ENCODE results near the gene RPTOR.

The RPTOR gene

GRCh38 chr17:80720610-80721577 is 176.3 kb downstream of the RPTOR start:
- Histone ChIP-seq H2AK5ac (ENCODE audit: low read depth, low read length) (no peak overlapping the region), H3K27ac (replicated peaks; ENCODE audit: low read length) (no peak overlapping the region), H3K4me2 (ENCODE audit: insufficient read depth, low read length, poor library complexity, severe bottlenecking) (no peak overlapping the region), H3K79me1 (ENCODE audit: low read depth, low read length) (peaks cover 4% of the 10 kb centered on the region), H3K18ac (ENCODE audit: low read length) (peak overlapping the region; percentile 69), H2BK120ac (ENCODE audit: low read depth, low read length) (no peak overlapping the region), H3K23ac (ENCODE audit: low read depth, low read length, poor library complexity) (peak overlapping the region; percentile 16), H3K36me3 (replicated peaks in 1 of 2; ENCODE audit: control insufficient read depth in 2 of 2, insufficient read depth in 2 of 2, low read length in 2 of 2) (no peaks in the 10 kb centered on the region), H2BK12ac (ENCODE audit: low read length) (no peak overlapping the region), H2BK5ac (ENCODE audit: low read length) (no peak overlapping the region), H4K91ac (ENCODE audit: low read depth, low read length, poor library complexity) (no peak overlapping the region), H3K4me1 (ENCODE audit: control insufficient read depth in 2 of 2, insufficient read depth in 1 of 2, low read depth in 1 of 2, low read length in 2 of 2) (peaks cover 4 to 16% of the 10 kb centered on the region in 2 donors), H4K8ac (ENCODE audit: low read depth, low read length) (no peak overlapping the region), H3K4ac (ENCODE audit: low read length) (no peak overlapping the region), H3K14ac (ENCODE audit: low read length) (no peak overlapping the region), H3K9me3 (replicated peaks in 1 of 2; ENCODE audit: control insufficient read depth in 2 of 2, insufficient read depth in 1 of 2, low read depth in 1 of 2, low read length in 2 of 2) (peaks cover 0 to 19% of the 10 kb centered on the region in 2 donors), H2AFZ (ENCODE audit: low read length) (no peak overlapping the region), H3K4me3 (ENCODE audit: low read length in 2 of 2) (no peak overlapping the region), H3K9ac (ENCODE audit: low read depth, low read length, poor library complexity) (no peak overlapping the region), H2BK15ac (ENCODE audit: low read length) (peak overlapping the region; percentile 50), H3K27me3 (ENCODE audit: control insufficient read depth in 3 of 3, insufficient read depth in 3 of 3, low read depth in 1 of 3, low read length in 3 of 3) (no peaks in the 10 kb centered on the region)
- no peak for DNase-seq (ENCODE audit: low spot score)
- WGBS, 2 donors (ENCODE audit: extremely low coverage in 2 of 2, insufficient read length in 2 of 2, insufficient replicate concordance in 1 of 2): no CpG with 5 or more reads among the region's 35 CpGs

GRCh38 chr17:80722661-80723060 is 178.0 kb downstream of the RPTOR start:
- Histone ChIP-seq H3K18ac (ENCODE audit: low read length) (no peak overlapping the region), H2BK15ac (ENCODE audit: low read length) (no peak overlapping the region), H2BK12ac (ENCODE audit: low read length) (no peak overlapping the region), H3K4ac (ENCODE audit: low read length) (no peak overlapping the region), H3K14ac (ENCODE audit: low read length) (no peak overlapping the region), H2AK5ac (ENCODE audit: low read depth, low read length) (no peak overlapping the region), H3K27me3 (ENCODE audit: control insufficient read depth in 3 of 3, insufficient read depth in 3 of 3, low read depth in 1 of 3, low read length in 3 of 3) (no peaks in the 10 kb centered on the region), H3K23ac (ENCODE audit: low read depth, low read length, poor library complexity) (peak overlapping the region; percentile 15), H3K9ac (ENCODE audit: low read depth, low read length, poor library complexity) (no peak overlapping the region), H3K4me3 (ENCODE audit: low read length in 2 of 2) (no peak overlapping the region), H2BK120ac (ENCODE audit: low read depth, low read length) (no peak overlapping the region), H3K79me1 (ENCODE audit: low read depth, low read length) (peaks cover 4% of the 10 kb centered on the region), H3K36me3 (replicated peaks in 1 of 2; ENCODE audit: control insufficient read depth in 2 of 2, insufficient read depth in 2 of 2, low read length in 2 of 2) (peaks cover 3 to 5% of the 10 kb centered on the region in 2 donors), H3K4me2 (ENCODE audit: insufficient read depth, low read length, poor library complexity, severe bottlenecking) (no peak overlapping the region), H3K27ac (replicated peaks; ENCODE audit: low read length) (no peak overlapping the region), H2AFZ (ENCODE audit: low read length) (no peak overlapping the region), H4K8ac (ENCODE audit: low read depth, low read length) (no peak overlapping the region), H2BK5ac (ENCODE audit: low read length) (no peak overlapping the region), H3K4me1 (ENCODE audit: control insufficient read depth in 2 of 2, insufficient read depth in 1 of 2, low read depth in 1 of 2, low read length in 2 of 2) (peaks cover 4 to 17% of the 10 kb centered on the region in 2 donors), H3K9me3 (replicated peaks in 1 of 2; ENCODE audit: control insufficient read depth in 2 of 2, insufficient read depth in 1 of 2, low read depth in 1 of 2, low read length in 2 of 2) (peaks cover 0 to 19% of the 10 kb centered on the region in 2 donors), H4K91ac (ENCODE audit: low read depth, low read length, poor library complexity) (no peak overlapping the region)
- DNase-seq (ENCODE audit: low spot score): no peak
- no CpG with 5 or more reads among the region's 3 CpGs for WGBS, 2 donors (ENCODE audit: extremely low coverage in 2 of 2, insufficient read length in 2 of 2, insufficient replicate concordance in 1 of 2)

- no peak overlapping the region for H2BK12ac ChIP-seq (ENCODE audit: low read length)
- H4K91ac ChIP-seq (ENCODE audit: low read depth, low read length, poor library complexity): no peak overlapping the region
- peaks cover 0 to 14% of the 10 kb centered on the region in 2 donors for H3K9me3 ChIP-seq (replicated peaks in 1 of 2; ENCODE audit: control insufficient read depth in 2 of 2, insufficient read depth in 1 of 2, low read depth in 1 of 2, low read length in 2 of 2)
- no peak overlapping the region for H2AFZ ChIP-seq (ENCODE audit: low read length)
- no peak overlapping the region for H3K4me3 ChIP-seq (ENCODE audit: low read length in 2 of 2)
- H3K27ac ChIP-seq (replicated peaks; ENCODE audit: low read length): no peak overlapping the region
- peak overlapping the region; percentile 60 for H2BK15ac ChIP-seq (ENCODE audit: low read length)
- H3K4ac ChIP-seq (ENCODE audit: low read length): no peak overlapping the region
- H2BK120ac ChIP-seq (ENCODE audit: low read depth, low read length): no peak overlapping the region
- peak overlapping the region; percentile 62 for H3K23ac ChIP-seq (ENCODE audit: low read depth, low read length, poor library complexity)
- no peak overlapping the region for H3K14ac ChIP-seq (ENCODE audit: low read length)
- peaks cover 0 to 11% of the 10 kb centered on the region in 2 donors for H3K4me1 ChIP-seq (ENCODE audit: control insufficient read depth in 2 of 2, insufficient read depth in 1 of 2, low read depth in 1 of 2, low read length in 2 of 2)
- H3K27me3 ChIP-seq (ENCODE audit: control insufficient read depth in 3 of 3, insufficient read depth in 3 of 3, low read depth in 1 of 3, low read length in 3 of 3): no peaks in the 10 kb centered on the region
- no peak overlapping the region for H3K4me2 ChIP-seq (ENCODE audit: insufficient read depth, low read length, poor library complexity, severe bottlenecking)
- H2BK5ac ChIP-seq (ENCODE audit: low read length): no peak overlapping the region
- H4K8ac ChIP-seq (ENCODE audit: low read depth, low read length): no peak overlapping the region
- peak overlapping the region; percentile 38 for H3K18ac ChIP-seq (ENCODE audit: low read length)
- H3K36me3 ChIP-seq (replicated peaks in 1 of 2; ENCODE audit: control insufficient read depth in 2 of 2, insufficient read depth in 2 of 2, low read length in 2 of 2): peaks cover 3 to 5% of the 10 kb centered on the region in 2 donors
- H3K9ac ChIP-seq (ENCODE audit: low read depth, low read length, poor library complexity): peak overlapping the region; percentile 22
- H2AK5ac ChIP-seq (ENCODE audit: low read depth, low read length): peak overlapping the region; percentile 22
- WGBS, 2 donors (ENCODE audit: extremely low coverage in 2 of 2, insufficient read length in 2 of 2, insufficient replicate concordance in 1 of 2): no CpG with 5 or more reads among the region's 16 CpGs
- H3K79me1 ChIP-seq (ENCODE audit: low read depth, low read length): peaks cover 4% of the 10 kb centered on the region
- no peak for DNase-seq (ENCODE audit: low spot score)
Measured at GRCh38 chr17:80724775-80725266, 180.2 kb downstream of the RPTOR start.

GRCh38 chr17:80725517-80725916 is 180.9 kb downstream of the RPTOR start:
- Histone ChIP-seq H2AK5ac (ENCODE audit: low read depth, low read length) (no peak overlapping the region), H2AFZ (ENCODE audit: low read length) (no peak overlapping the region), H4K91ac (ENCODE audit: low read depth, low read length, poor library complexity) (no peak overlapping the region), H2BK5ac (ENCODE audit: low read length) (no peak overlapping the region), H3K4me1 (ENCODE audit: control insufficient read depth in 2 of 2, insufficient read depth in 1 of 2, low read depth in 1 of 2, low read length in 2 of 2) (peaks cover 0 to 13% of the 10 kb centered on the region in 2 donors), H3K36me3 (replicated peaks in 1 of 2; ENCODE audit: control insufficient read depth in 2 of 2, insufficient read depth in 2 of 2, low read length in 2 of 2) (peaks cover 3 to 5% of the 10 kb centered on the region in 2 donors), H3K9ac (ENCODE audit: low read depth, low read length, poor library complexity) (no peak overlapping the region), H3K23ac (ENCODE audit: low read depth, low read length, poor library complexity) (no peak overlapping the region), H3K79me1 (ENCODE audit: low read depth, low read length) (peaks cover 4% of the 10 kb centered on the region), H3K27me3 (ENCODE audit: control insufficient read depth in 3 of 3, insufficient read depth in 3 of 3, low read depth in 1 of 3, low read length in 3 of 3) (no peaks in the 10 kb centered on the region), H3K18ac (ENCODE audit: low read length) (no peak overlapping the region), H3K4me2 (ENCODE audit: insufficient read depth, low read length, poor library complexity, severe bottlenecking) (no peak overlapping the region), H3K14ac (ENCODE audit: low read length) (no peak overlapping the region), H3K4ac (ENCODE audit: low read length) (no peak overlapping the region), H2BK15ac (ENCODE audit: low read length) (no peak overlapping the region), H3K4me3 (ENCODE audit: low read length in 2 of 2) (no peak overlapping the region), H3K27ac (replicated peaks; ENCODE audit: low read length) (no peak overlapping the region), H2BK120ac (ENCODE audit: low read depth, low read length) (no peak overlapping the region), H3K9me3 (replicated peaks in 1 of 2; ENCODE audit: control insufficient read depth in 2 of 2, insufficient read depth in 1 of 2, low read depth in 1 of 2, low read length in 2 of 2) (peaks cover 0 to 14% of the 10 kb centered on the region in 2 donors), H4K8ac (ENCODE audit: low read depth, low read length) (no peak overlapping the region), H2BK12ac (ENCODE audit: low read length) (no peak overlapping the region)
- DNase-seq (ENCODE audit: low spot score): no peak
- no CpG with 5 or more reads among the region's 8 CpGs for WGBS, 2 donors (ENCODE audit: extremely low coverage in 2 of 2, insufficient read length in 2 of 2, insufficient replicate concordance in 1 of 2)

Data from neuronal stem cell (in vitro differentiated cells).